Progenitor cell of endocrine pancreas (in vitro differentiated cells): Measurements from ENCODE around the gene SNRPE. TPM values are rescaled to one million over a fixed set of nuclear protein-coding genes. Genes with fewer than 3 reads are reported as not detected.

ENCODE experiments used
- DNase-seq: peaks from one replicate; pipeline ENCODE4 v3.0.0; 2021; ENCODE audit warnings: low spot score; ENCODE audit not compliant: unreplicated experiment
- H3K27ac Mint-ChIP-seq: 2 replicates; pipeline ENCODE4 v1.8.0; 2021; ENCODE audit warnings: mild to moderate bottlenecking, moderate library complexity, mixed read lengths
- H3K27me3 Mint-ChIP-seq: 2 replicates; pipeline ENCODE4 v1.8.0; 2021; ENCODE audit warnings: mixed read lengths
- H3K36me3 Mint-ChIP-seq: 2 replicates; pipeline ENCODE4 v1.8.0; 2022; ENCODE audit warnings: mixed read lengths; ENCODE audit not compliant: insufficient read depth
- H3K4me1 Mint-ChIP-seq: 2 replicates; pipeline ENCODE4 v1.8.0; 2021; ENCODE audit warnings: low read depth, mixed read lengths
- H3K4me3 Mint-ChIP-seq: 2 replicates; pipeline ENCODE4 v1.8.0; 2021; ENCODE audit warnings: low read depth, mild to moderate bottlenecking, moderate library complexity, mixed read lengths
- H3K9me3 Mint-ChIP-seq: 2 replicates; pipeline ENCODE4 v1.8.0; 2021; ENCODE audit warnings: low read depth, mixed read lengths
- CTCF ChIP-seq: fragments of 200-600 bp; sonication (generic); IDR thresholded peaks from one replicate; pipeline ENCODE4 v1.5.0; 2021; ENCODE audit warnings: antibody characterized with exemption, mild to moderate bottlenecking; ENCODE audit not compliant: unreplicated experiment
- total RNA-seq: library from RNA; stranded (reverse); gene quantifications from 2 replicates; pipeline ENCODE4 v1.2.1, GENCODE V29; 2021

Gene SNRPE
- total RNA-seq, 1 donor from 2014 or later, result 240 TPM

- no peaks in the 10 kb centered on the region for H3K27me3 Mint-ChIP-seq
- H3K9me3 Mint-ChIP-seq, result no peaks in the 10 kb centered on the region
- DNase-seq, result no peak
- peak overlapping the region; percentile 84 for H3K27ac Mint-ChIP-seq
- no peak overlapping the region for H3K4me3 Mint-ChIP-seq
- peaks cover 35% of the 10 kb centered on the region for H3K36me3 Mint-ChIP-seq
- TF ChIP-seq CTCF, result no peak
- peaks cover 2% of the 10 kb centered on the region for H3K4me1 Mint-ChIP-seq
Measured at GRCh38 chr1:203867802-203868201, 6.4 kb downstream of the SNRPE start.

GRCh38 chr1:203870245-203870644, 8.8 kb downstream of the SNRPE start:
- H3K9me3 Mint-ChIP-seq, result no peaks in the 10 kb centered on the region
- no peak for DNase-seq
- TF ChIP-seq CTCF, result no peak
- H3K4me3 Mint-ChIP-seq, result no peak overlapping the region
- peak overlapping the region; percentile 81 for H3K27ac Mint-ChIP-seq
- H3K36me3 Mint-ChIP-seq, result peaks cover 32% of the 10 kb centered on the region
- H3K27me3 Mint-ChIP-seq, result no peaks in the 10 kb centered on the region
- no peaks in the 10 kb centered on the region for H3K4me1 Mint-ChIP-seq

GRCh38 chr1:203871114-203871880, 9.9 kb downstream of the SNRPE start:
- peak; percentile 94 for TF ChIP-seq CTCF
- Mint-ChIP-seq H3K9me3 (no peaks in the 10 kb centered on the region), H3K27me3 (no peaks in the 10 kb centered on the region), H3K4me1 (no peaks in the 10 kb centered on the region), H3K36me3 (peaks cover 28% of the 10 kb centered on the region), H3K27ac (peak overlapping the region; percentile 43), H3K4me3 (no peak overlapping the region)
- DNase-seq, result peak; percentile 22

DNA sequence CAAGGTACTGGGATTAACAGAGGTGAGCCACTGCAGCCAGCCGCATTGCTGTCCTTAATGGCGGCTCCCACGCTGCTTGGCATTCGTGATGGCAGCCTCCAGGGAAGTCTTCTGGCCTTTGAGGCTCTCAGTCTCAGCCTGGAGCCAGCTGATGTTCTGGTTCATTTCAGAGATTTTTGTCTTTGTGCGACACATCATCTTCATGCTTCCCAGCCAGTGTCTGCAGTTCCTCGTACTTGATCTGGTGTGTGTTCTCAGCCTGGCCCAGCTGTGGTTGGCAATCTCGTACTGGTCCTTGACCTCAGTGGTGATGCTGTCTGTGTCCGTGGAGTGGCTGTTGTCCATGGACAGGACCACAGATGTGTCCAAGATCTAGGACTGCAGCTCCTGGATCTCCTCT, 11.7 kb downstream of the SNRPE start:
- Mint-ChIP-seq H3K4me1 (no peaks in the 10 kb centered on the region), H3K4me3 (no peak overlapping the region), H3K27me3 (no peaks in the 10 kb centered on the region), H3K9me3 (no peaks in the 10 kb centered on the region), H3K36me3 (peaks cover 20% of the 10 kb centered on the region), H3K27ac (no peak overlapping the region)
- DNase-seq, result no peak
- TF ChIP-seq CTCF, result no peak

DNA sequence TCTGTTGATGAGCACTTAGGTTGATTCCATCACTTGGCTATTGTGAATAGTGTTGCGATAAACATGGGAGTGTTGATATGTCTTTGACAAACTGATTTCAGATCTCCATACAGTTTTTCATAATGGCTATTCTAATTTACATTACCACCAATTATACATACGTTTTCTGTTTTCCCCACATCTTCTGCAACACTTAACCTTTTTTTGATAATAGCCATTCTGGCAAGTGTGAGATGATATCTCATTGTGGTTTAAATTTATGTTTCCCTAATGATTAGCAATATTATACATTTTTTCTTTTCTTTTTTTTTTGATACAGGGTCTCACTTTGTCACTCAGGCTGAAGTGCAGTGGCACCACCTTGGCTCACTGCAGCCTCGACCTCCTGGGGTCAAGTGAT, 17.0 kb downstream of the SNRPE start:
- Mint-ChIP-seq H3K27me3 (no peaks in the 10 kb centered on the region), H3K4me1 (no peaks in the 10 kb centered on the region), H3K9me3 (peaks cover 3% of the 10 kb centered on the region), H3K36me3 (peaks cover 16% of the 10 kb centered on the region), H3K27ac (no peak overlapping the region), H3K4me3 (no peak overlapping the region)
- no peak for TF ChIP-seq CTCF
- no peak for DNase-seq
